Epithelial cell of proximal tubule (primary cell): ENCODE measurements around the gene NPFF. TPM values are rescaled to one million over a fixed set of nuclear protein-coding genes. Genes with fewer than 3 reads are reported as not detected.

Experiments used
- DNase-seq: peaks from one replicate; pipeline ENCODE4 v3.0.0-alpha.2; 2011; ENCODE audit warnings: low read depth
- H3K4me3 ChIP-seq: 2 replicates; pipeline ENCODE4 v1.5.1; 2011; ENCODE audit warnings: low read depth, mild to moderate bottlenecking, low read length
- CTCF ChIP-seq: conservative IDR thresholded peaks from 2 replicates; pipeline ENCODE4 v1.5.1; 2012; ENCODE audit warnings: low read depth, mild to moderate bottlenecking, low read length
- total RNA-seq: library from RNA; depleted of rRNA; stranded (reverse); fragments of >200 nt; gene quantifications from 2 replicates; pipeline ENCODE4 v1.2.3, GENCODE V29; 2015

Gene NPFF
- total RNA-seq, 1 donor from 2014 or later = not detected

GRCh38 chr12:53524476-53524875 is 17.2 kb upstream of the NPFF start:
- no peak for TF ChIP-seq CTCF
- DNase-seq = no peak
- H3K4me3 ChIP-seq = no peak overlapping the region

GRCh38 chr12:53523131-53523530 is 15.8 kb upstream of the NPFF start:
- no peak for DNase-seq
- TF ChIP-seq CTCF = no peak
- no peak overlapping the region for H3K4me3 ChIP-seq

- no peak overlapping the region for H3K4me3 ChIP-seq
- no peak for TF ChIP-seq CTCF
- DNase-seq = no peak
These were observed 11.1 kb upstream of the NPFF start for GRCh38 chr12:53518381-53518780.

GRCh38 chr12:53516758-53517455 is 9.6 kb upstream of the NPFF start:
- no peak for DNase-seq
- H3K4me3 ChIP-seq = no peak overlapping the region
- no peak for TF ChIP-seq CTCF

- no peak overlapping the region for H3K4me3 ChIP-seq
- TF ChIP-seq CTCF = no peak
- DNase-seq = no peak
These were observed 8.0 kb upstream of the NPFF start for GRCh38 chr12:53515291-53515680.

GRCh38 chr12:53514628-53515290 is 7.5 kb upstream of the NPFF start:
- DNase-seq = no peak
- TF ChIP-seq CTCF = no peak
- H3K4me3 ChIP-seq = no peak overlapping the region

- H3K4me3 ChIP-seq = no peak overlapping the region
- TF ChIP-seq CTCF = no peak
- DNase-seq = no peak
These were observed 6.6 kb upstream of the NPFF start for GRCh38 chr12:53513712-53514410.
